Esophagus squamous epithelium (tissue), 5 donors: Measurements from ENCODE around the gene ALDH2. TPM values are rescaled to one million over a fixed set of nuclear protein-coding genes. Genes with fewer than 3 reads are reported as not detected.
"Not testable (repeated sequence)": the region's sequence is repeated elsewhere in the genome, so short reads cannot be mapped to it uniquely, and the experiment has no call there.

Experiments used
- DNase-seq: peaks from one replicate; lab custom pipeline; 2025; lab: John Stamatoyannopoulos, UW
- H3K27ac ChIP-seq, 4 donors: fragments of 200-600 bp; sonication (generic); one replicate each; pipeline ENCODE4 v1.5.1; 2016 to 2019; ENCODE audit warnings: mild to moderate bottlenecking in 1 of 4
- H3K27me3 ChIP-seq, 4 donors: fragments of 200-600 bp; sonication (generic); 1 replicate in 3 of 4; 2 replicates in 1 of 4; pipeline versions ENCODE4 v1.5.1 to v1.6.0; 2017 to 2021; ENCODE audit warnings: antibody characterized with exemption in 1 of 4
- H3K36me3 ChIP-seq, 3 donors: fragments of 200-600 bp; sonication (generic); one replicate each; pipeline ENCODE4 v1.5.1; 2016 to 2019
- H3K4me1 ChIP-seq, 3 donors: fragments of 200-600 bp; sonication (generic); one replicate each; pipeline ENCODE4 v1.5.1; 2017 to 2019
- H3K4me3 ChIP-seq, 4 donors: fragments of 200-600 bp; sonication (generic); 1 replicate in 3 of 4; 2 replicates in 1 of 4; pipeline ENCODE4 v1.5.1; 2016 to 2019; ENCODE audit warnings: mild to moderate bottlenecking in 2 of 4, moderate library complexity in 1 of 4
- H3K9me3 ChIP-seq, 3 donors: fragments of 200-600 bp; sonication (generic); one replicate each; pipeline ENCODE4 v1.5.1; 2016 to 2019
- POLR2A ChIP-seq, 4 donors: fragments of 450-650 bp; IDR thresholded peaks; one replicate each; pipeline ENCODE4 v1.6.1; 2017; ENCODE audit warnings: antibody characterized with exemption in 4 of 4, mild to moderate bottlenecking in 4 of 4, moderate library complexity in 3 of 4
- WGBS, 2 donors: methylation state at CpG; one replicate each; pipeline ENCODE4 v1.1.5; 2018; 5-methylcytosine and 5-hydroxymethylcytosine counted together
- intact Hi-C: fragments of 100-400 bp; cut with DNase I; formaldehyde crosslinking; loops from one replicate; pipeline ENCODE4 v1.15.0; 2022
- total RNA-seq, 4 donors: library from RNA; depleted of rRNA; stranded (reverse); fragments of >200 nt; gene quantifications; one replicate each; pipeline ENCODE4 v1.1.0, GENCODE V29; 2016
- TF ChIP-seq, protein P1 (sequence below), 6 experiments: fragments of 450-650 bp in 4 of 6; fragments of 200-600 bp in 2 of 6; sonication (generic) in 2 of 6; IDR thresholded peaks; one replicate each; pipeline ENCODE4 v1.5.1; 2016 to 2019; ENCODE audit warnings: antibody characterized with exemption in 6 of 6, mild to moderate bottlenecking in 4 of 6, moderate library complexity in 4 of 6
- donor health status: DM: yes; HTN: yes; CAD: no.

ALDH2 gene
- total RNA-seq, 4 donors from 2014 or later = 71.8 to 169 (median 104) TPM

DNA sequence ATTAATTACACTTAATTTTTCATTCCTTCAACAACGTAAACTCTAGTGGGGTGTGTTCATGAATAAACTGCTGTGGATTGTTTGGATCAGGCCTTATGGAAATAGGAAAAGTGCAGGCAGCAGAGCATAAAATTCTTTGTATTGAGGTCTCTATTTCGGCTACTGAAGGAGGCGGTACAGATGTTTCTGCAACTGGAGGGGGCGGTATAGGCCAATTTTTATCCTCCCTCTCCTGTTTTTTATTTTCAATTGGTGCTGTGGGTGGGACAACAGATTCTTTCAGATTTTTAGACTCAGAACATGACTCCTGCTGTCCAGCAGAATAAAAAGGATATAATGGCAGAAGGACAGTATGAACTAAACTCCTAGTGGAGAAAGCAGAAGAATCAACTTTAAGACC is 57.6 kb downstream of the ALDH2 start:
- intact Hi-C loops = not testable (repeated sequence)
- TF ChIP-seq, protein P1, sequence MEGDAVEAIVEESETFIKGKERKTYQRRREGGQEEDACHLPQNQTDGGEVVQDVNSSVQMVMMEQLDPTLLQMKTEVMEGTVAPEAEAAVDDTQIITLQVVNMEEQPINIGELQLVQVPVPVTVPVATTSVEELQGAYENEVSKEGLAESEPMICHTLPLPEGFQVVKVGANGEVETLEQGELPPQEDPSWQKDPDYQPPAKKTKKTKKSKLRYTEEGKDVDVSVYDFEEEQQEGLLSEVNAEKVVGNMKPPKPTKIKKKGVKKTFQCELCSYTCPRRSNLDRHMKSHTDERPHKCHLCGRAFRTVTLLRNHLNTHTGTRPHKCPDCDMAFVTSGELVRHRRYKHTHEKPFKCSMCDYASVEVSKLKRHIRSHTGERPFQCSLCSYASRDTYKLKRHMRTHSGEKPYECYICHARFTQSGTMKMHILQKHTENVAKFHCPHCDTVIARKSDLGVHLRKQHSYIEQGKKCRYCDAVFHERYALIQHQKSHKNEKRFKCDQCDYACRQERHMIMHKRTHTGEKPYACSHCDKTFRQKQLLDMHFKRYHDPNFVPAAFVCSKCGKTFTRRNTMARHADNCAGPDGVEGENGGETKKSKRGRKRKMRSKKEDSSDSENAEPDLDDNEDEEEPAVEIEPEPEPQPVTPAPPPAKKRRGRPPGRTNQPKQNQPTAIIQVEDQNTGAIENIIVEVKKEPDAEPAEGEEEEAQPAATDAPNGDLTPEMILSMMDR (IDR thresholded peaks at IDR 0.05) = peak in 2 of 6 experiments; percentile 29

DNA sequence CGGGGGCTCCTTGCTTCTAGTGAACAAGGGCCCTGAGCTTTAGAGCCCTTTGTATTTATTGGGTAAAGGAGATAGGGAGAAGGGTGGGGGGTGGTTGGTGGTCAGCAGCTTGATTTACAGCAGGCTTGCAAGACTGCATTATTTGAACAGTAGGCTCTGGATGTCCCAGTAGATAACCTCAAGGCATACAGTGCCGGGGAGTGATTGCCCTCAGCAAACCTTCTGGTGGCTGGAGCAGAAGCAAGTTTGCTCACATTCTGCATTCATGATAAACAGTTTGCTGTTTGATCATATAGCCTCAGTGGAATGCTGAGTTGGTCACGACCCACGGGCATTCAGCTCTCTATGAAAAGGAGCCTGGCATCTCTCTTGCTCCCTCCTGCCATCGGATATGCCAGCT is 58.8 kb downstream of the ALDH2 start:
- Histone ChIP-seq H3K36me3 (no peaks in the 10 kb centered on the region), H3K27me3 (peaks cover 0 to 26% (median 0%) of the 10 kb centered on the region in 4 donors), H3K4me1 (no peaks in the 10 kb centered on the region), H3K4me3 (no peak overlapping the region), H3K9me3 (no peaks in the 10 kb centered on the region), H3K27ac (no peak overlapping the region)
- no peak for TF ChIP-seq POLR2A (IDR thresholded peaks at IDR 0.05)
- TF ChIP-seq, protein P1 (IDR thresholded peaks at IDR 0.05) = no peak
- DNase-seq = no peak
- 63 to 66% methylated on average over 3 to 5 of the region's 5 CpGs for WGBS, 2 donors
- intact Hi-C loops = no loop called here

More for the DNA sequence above, 57.6 kb downstream of the ALDH2 start:
- not testable (repeated sequence) for DNase-seq, H3K27ac ChIP-seq, H3K36me3 ChIP-seq, H3K4me1 ChIP-seq, H3K9me3 ChIP-seq, H3K4me3 ChIP-seq
- peaks cover 0 to 26% (median 0%) of the 10 kb centered on the region in 4 donors for H3K27me3 ChIP-seq
- WGBS, 2 donors = 19 to 28% methylated on average over 4 of the region's 4 CpGs

DNA sequence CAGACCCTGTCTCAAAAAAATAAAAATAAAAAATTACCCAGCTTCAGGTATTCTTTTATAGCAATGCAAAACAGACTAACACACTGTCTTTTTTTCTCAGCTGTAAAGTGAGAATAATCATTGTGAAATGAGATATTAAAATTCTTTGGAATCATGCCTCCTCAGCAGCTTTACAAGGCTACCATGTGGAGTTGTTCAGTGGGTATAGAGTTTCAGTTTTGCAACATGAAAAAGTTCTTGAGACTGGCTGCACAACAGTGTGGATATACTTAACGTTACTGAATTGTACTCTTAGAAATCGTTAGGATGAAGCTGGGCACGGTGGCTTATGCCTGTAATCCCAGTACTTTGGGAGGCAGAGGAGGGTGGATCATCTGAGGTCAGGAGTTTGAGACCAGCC is 59.6 kb downstream of the ALDH2 start:
- 66 to 74% methylated on average over 3 of the region's 3 CpGs for WGBS, 2 donors
- Histone ChIP-seq H3K36me3 (no peaks in the 10 kb centered on the region), H3K4me3 (no peak overlapping the region), H3K27me3 (peaks cover 0 to 26% (median 0%) of the 10 kb centered on the region in 4 donors), H3K4me1 (no peaks in the 10 kb centered on the region), H3K9me3 (no peaks in the 10 kb centered on the region), H3K27ac (no peak overlapping the region)
- no peak for DNase-seq
- TF ChIP-seq POLR2A (IDR thresholded peaks at IDR 0.05) = no peak
- TF ChIP-seq, protein P1 (IDR thresholded peaks at IDR 0.05) = no peak
- intact Hi-C loops = no loop called here

DNA sequence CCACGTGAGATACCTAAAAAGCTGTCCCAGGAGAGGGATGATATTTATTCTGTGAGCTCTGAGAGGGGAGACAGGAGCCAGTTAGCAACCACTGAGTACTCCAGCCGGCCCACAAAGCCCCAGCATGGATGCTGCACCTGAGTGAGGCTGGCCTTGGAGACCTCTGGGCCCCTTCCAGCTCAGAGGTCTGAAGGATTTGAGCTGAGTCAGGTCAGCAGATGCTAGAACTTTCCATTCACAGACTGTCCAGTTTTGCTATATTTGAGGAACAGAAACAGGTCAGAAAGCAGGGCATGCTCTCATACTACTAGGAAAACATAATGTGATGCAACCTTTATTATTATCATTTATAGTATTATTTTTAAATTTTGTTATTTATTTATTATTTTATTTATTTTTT is 60.3 kb downstream of the ALDH2 start:
- H3K4me3 ChIP-seq = no peak overlapping the region
- DNase-seq = no peak
- intact Hi-C loops = no loop called here
- WGBS, 2 donors = 57 to 64% methylated on average over 2 of the region's 2 CpGs
- H3K9me3 ChIP-seq = no peaks in the 10 kb centered on the region
- H3K4me1 ChIP-seq = no peaks in the 10 kb centered on the region
- TF ChIP-seq POLR2A (IDR thresholded peaks at IDR 0.05) = no peak
- TF ChIP-seq, protein P1 (IDR thresholded peaks at IDR 0.05) = no peak
- no peak overlapping the region for H3K27ac ChIP-seq
- H3K36me3 ChIP-seq = no peaks in the 10 kb centered on the region
- peaks cover 0 to 26% (median 0%) of the 10 kb centered on the region in 4 donors for H3K27me3 ChIP-seq

DNA sequence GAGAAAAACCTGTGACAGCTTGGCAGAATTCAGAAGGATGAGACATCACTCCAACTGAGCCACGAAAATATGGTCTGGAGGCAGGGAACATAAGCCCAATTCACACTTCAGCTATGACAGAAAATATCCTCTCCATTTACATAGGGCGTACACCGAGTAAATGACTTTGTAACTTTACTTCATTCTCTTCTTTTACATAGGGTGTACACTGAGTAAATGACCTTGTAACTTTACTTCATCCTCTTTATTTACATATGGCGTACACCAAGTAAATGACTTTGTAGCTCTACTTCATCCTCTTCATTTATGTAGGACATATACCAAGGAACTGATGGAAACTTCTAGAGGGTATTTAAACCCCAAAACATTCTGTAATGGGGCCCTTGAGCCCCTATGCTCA is 61.2 kb downstream of the ALDH2 start:
- TF ChIP-seq POLR2A (IDR thresholded peaks at IDR 0.05) = no peak
- TF ChIP-seq, protein P1 (IDR thresholded peaks at IDR 0.05) = no peak
- no peak overlapping the region for H3K4me3 ChIP-seq
- intact Hi-C loops = no loop called here
- no peaks in the 10 kb centered on the region for H3K9me3 ChIP-seq
- H3K27ac ChIP-seq = no peak overlapping the region
- no peaks in the 10 kb centered on the region for H3K36me3 ChIP-seq
- H3K27me3 ChIP-seq = peaks cover 0 to 25% (median 0%) of the 10 kb centered on the region in 4 donors
- H3K4me1 ChIP-seq = no peaks in the 10 kb centered on the region
- WGBS, 2 donors = 65 to 73% methylated on average over 4 of the region's 4 CpGs
- DNase-seq = no peak
